GM12878 (cell line): ENCODE data around the gene LOX. TPM values are rescaled to one million over a fixed set of nuclear protein-coding genes. Genes with fewer than 3 reads are reported as not detected.

ENCODE experiments used
- ATAC-seq: fragments of 200-7000 bp; cut with Tn5 transposase; 3 replicates; pipeline ENCODE4 v1.9.1; 2020; ENCODE audit warnings: mild to moderate bottlenecking, moderate library complexity
- BruUV-seq: library from RNA; stranded (reverse); fragments of 400-500 nt; replicated peaks from 2 replicates; lab custom pipeline; 2021; lab: Mats Ljungman, UMichigan
- CTCF ChIA-PET: fragments of 300-600 bp; sonication (Branson Sonifier 250); formaldehyde crosslinking; extraction: SDS; loops from one replicate; lab custom pipeline; 2021; ENCODE audit warnings: inconsistent platforms; lab: Yijun Ruan, JAX
- POLR2A ChIA-PET: fragments of 350-600 bp; formaldehyde crosslinking; extraction: SDS; loops from one replicate; lab custom pipeline; 2021; ENCODE audit warnings: inconsistent platforms; lab: Charles Lee
- RAD21 ChIA-PET: fragments of 300-600 bp; sonication (Branson Sonifier 250); formaldehyde crosslinking; loops from one replicate; lab custom pipeline; 2023; ENCODE audit warnings: antibody characterized with exemption; ENCODE audit not compliant: unreplicated experiment; lab: Charles Lee
- SMC1A ChIA-PET: fragments of 300-600 bp; sonication (Branson Sonifier 250); formaldehyde crosslinking; loops from one replicate; lab custom pipeline; 2023; ENCODE audit not compliant: unreplicated experiment, uncharacterized antibody; lab: Charles Lee
- DNase-seq: peaks from one replicate; pipeline ENCODE4 v3.0.0-alpha.2; 2011; ENCODE audit warnings: low read depth, low spot score
- FAIRE-seq: peaks from 3 replicates; lab custom pipeline; 2011; peaks lifted over from hg19 to GRCh38; lab: Jason Lieb, UNC
- H2AFZ ChIP-seq: 2 replicates; pipeline ENCODE4 v1.6.0; 2011; ENCODE audit warnings: low read depth, low read length, control low read depth; ENCODE audit not compliant: control insufficient read depth
- H3K27ac ChIP-seq: 2 replicates; pipeline ENCODE4 v1.5.1; 2011; ENCODE audit warnings: control low read depth; ENCODE audit not compliant: control insufficient read depth, insufficient read depth
- H3K27me3 ChIP-seq, 2 experiments: replicated peaks in 1 of 2; 2 replicates each; pipeline versions ENCODE4 v1.6.0 to v1.6.1; 2011; ENCODE audit warnings: low read length in 1 of 2; ENCODE audit not compliant: control insufficient read depth in 2 of 2, insufficient read depth in 2 of 2
- H3K36me3 ChIP-seq, 2 experiments: 2 replicates each; pipeline ENCODE4 v1.5.1; 2011; ENCODE audit warnings: low read length in 1 of 2; ENCODE audit not compliant: control insufficient read depth in 2 of 2, insufficient read depth in 2 of 2
- H3K4me1 ChIP-seq: 2 replicates; pipeline ENCODE4 v1.6.1; 2011; ENCODE audit warnings: mild to moderate bottlenecking, low read length, moderate library complexity, mixed read lengths; ENCODE audit not compliant: control insufficient read depth, insufficient read depth
- H3K4me2 ChIP-seq: 2 replicates; pipeline ENCODE4 v1.6.0; 2011; ENCODE audit warnings: control low read depth; ENCODE audit not compliant: control insufficient read depth, insufficient read depth
- H3K4me3 ChIP-seq: fragments of 200-600 bp; sonication (generic); 2 replicates; pipeline ENCODE4 v1.5.1; 2016
- H3K79me2 ChIP-seq: 2 replicates; pipeline ENCODE4 v1.6.0; 2011; ENCODE audit warnings: low read length; ENCODE audit not compliant: control insufficient read depth, insufficient read depth
- H3K9ac ChIP-seq: 2 replicates; pipeline ENCODE4 v1.8.0; 2011; ENCODE audit warnings: low read length, control low read depth, mixed read lengths; ENCODE audit not compliant: control insufficient read depth, insufficient read depth
- H3K9me3 ChIP-seq: replicated peaks from 3 replicates; pipeline ENCODE4 v1.5.1; 2011; ENCODE audit warnings: mild to moderate bottlenecking, low read length; ENCODE audit not compliant: control insufficient read depth, insufficient read depth
- H4K20me1 ChIP-seq: 2 replicates; pipeline ENCODE4 v1.6.0; 2011; ENCODE audit not compliant: control insufficient read depth, insufficient read depth
- CHD4 ChIP-seq: fragments of 200-600 bp; sonication (generic); IDR thresholded peaks from 2 replicates; pipeline ENCODE4 v1.6.1; 2016; ENCODE audit warnings: mild to moderate bottlenecking
- IKZF1 ChIP-seq: fragments of 450-650 bp; conservative IDR thresholded peaks from 2 replicates; pipeline ENCODE4 v1.6.1; 2017; ENCODE audit warnings: antibody characterized with exemption, mild to moderate bottlenecking
- MEF2A ChIP-seq: IDR thresholded peaks from 2 replicates; pipeline ENCODE4 v1.6.1; 2011; ENCODE audit warnings: low read depth, mild to moderate bottlenecking, low read length, moderate library complexity; ENCODE audit not compliant: insufficient read depth
- MEF2B ChIP-seq: fragments of 450-650 bp; IDR thresholded peaks from 2 replicates; pipeline ENCODE4 v1.6.1; 2018; ENCODE audit warnings: mild to moderate bottlenecking, moderate library complexity; ENCODE audit not compliant: partially characterized antibody, poor library complexity, severe bottlenecking
- MLLT1 ChIP-seq: fragments of 450-650 bp; IDR thresholded peaks from 2 replicates; pipeline ENCODE4 v1.6.1; 2016; ENCODE audit warnings: mild to moderate bottlenecking
- MTA2 ChIP-seq: fragments of 450-650 bp; IDR thresholded peaks from 2 replicates; pipeline ENCODE4 v1.6.1; 2016; ENCODE audit warnings: low read depth, mild to moderate bottlenecking, moderate library complexity
- MYB ChIP-seq: fragments of 150-350 bp; IDR thresholded peaks from 2 replicates; pipeline ENCODE4 v1.6.1; 2014; ENCODE audit warnings: mild to moderate bottlenecking, low read depth, low read length, borderline replicate concordance
- NR2C1 ChIP-seq: fragments of 450-650 bp; IDR thresholded peaks from 2 replicates; pipeline ENCODE4 v1.6.1; 2017; ENCODE audit warnings: antibody characterized with exemption, mild to moderate bottlenecking, moderate library complexity
- PML ChIP-seq: IDR thresholded peaks from 2 replicates; pipeline ENCODE4 v1.6.1; 2012; ENCODE audit warnings: low read length, inconsistent platforms
- WRNIP1 ChIP-seq: IDR thresholded peaks from 2 replicates; pipeline ENCODE4 v1.6.1; 2011; ENCODE audit warnings: low read depth, low read length, improper control_type of control experiment, borderline replicate concordance
- ZBTB40 ChIP-seq: fragments of 450-650 bp; IDR thresholded peaks from 2 replicates; pipeline ENCODE4 v1.6.1; 2016; ENCODE audit warnings: mild to moderate bottlenecking, moderate library complexity, borderline replicate concordance
- WGBS: methylation state at CpG from one replicate; pipeline ENCODE4 v1.1.6; 2016; ENCODE audit warnings: low lambda C conversion rate; ENCODE audit not compliant: insufficient replicate concordance, insufficient coverage; ENCODE audit errors: missing lambda C conversion rate; 5-methylcytosine and 5-hydroxymethylcytosine counted together
- in situ Hi-C: fragments of 300-500 bp; cut with MboI; formaldehyde crosslinking; loops from 9 replicates; pipeline ENCODE4 v1.14.3; 2018; ENCODE audit warnings: mixed read lengths
- intact Hi-C: fragments of 100-400 bp; cut with micrococcal nuclease; formaldehyde crosslinking; loops from one replicate; pipeline ENCODE4 v1.14.2; 2022; ENCODE audit not compliant: unreplicated experiment
- polyA plus RNA-seq, 11 experiments: library from polyadenylated mRNA; depleted of rRNA in 4 of 11; unstranded in 6 of 11; stranded (reverse) in 5 of 11; fragments of >200 nt; fragmentation: Nextera tagmentation in 4 of 11; fragmentation: Illumina TruSeq in 1 of 11; extraction: Ambion mirVana in 4 of 11; extraction: Trizol in 1 of 11; gene quantifications; 1 replicate in 1 of 11; 2 replicates in 10 of 11; pipeline versions ENCODE4 v1.2.1 to v1.2.3, GENCODE V29; 2011 to 2016; ENCODE audit warnings: inconsistent platforms in 2 of 11, missing spikeins in 2 of 11, low read depth in 1 of 11
- total RNA-seq, 4 experiments: library from RNA; depleted of rRNA in 3 of 4; stranded (reverse); fragments of >200 nt in 3 of 4; fragmentation: Illumina TruSeq in 1 of 4; extraction: Trizol in 1 of 4; gene quantifications; 2 replicates each; pipeline versions ENCODE4 v1.2.1 to v1.2.3, GENCODE V29; 2013 to 2021
- TF ChIP-seq, protein P1 (sequence below): fragments of 450-650 bp; IDR thresholded peaks from 2 replicates; pipeline ENCODE4 v1.6.1; 2017; ENCODE audit warnings: mild to moderate bottlenecking, low read depth, inconsistent platforms; ENCODE audit not compliant: poor library complexity, severe bottlenecking

The LOX gene
- total and polyA plus RNA-seq, 10 of the 15 experiments (the other 5 are each of a cell fraction or from before 2014, with no cell fraction given) = 0.03 to 0.69 (median 0.07) TPM; not detected in 1

DNA sequence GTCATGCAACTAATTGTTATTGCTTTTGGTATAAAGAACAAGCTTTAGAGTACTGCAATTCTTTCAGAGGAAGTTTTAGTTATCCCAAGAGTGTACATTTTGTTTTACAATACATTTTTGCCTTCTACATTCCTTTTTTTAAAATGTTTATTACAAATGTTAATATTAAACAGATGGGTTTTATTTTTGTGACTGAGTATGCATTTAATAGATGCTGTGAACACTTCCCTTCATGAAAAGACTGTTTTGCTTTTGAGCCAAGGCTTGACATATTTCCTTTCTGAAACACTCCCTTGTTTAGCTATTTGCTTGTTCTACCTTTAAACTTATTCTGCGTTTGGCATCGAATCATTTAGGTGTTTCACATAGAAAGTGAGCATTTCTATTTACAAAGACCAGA lies 36.4 kb upstream of the LOX start:
- no peak for FAIRE-seq
- intact Hi-C loops = no loop called here
- 92% methylated on average over 2 of the region's 2 CpGs for WGBS
- H3K4me3 ChIP-seq = no peak overlapping the region
- TF ChIP-seq ZBTB40 (no peak), MLLT1 (no peak), PML (no peak), WRNIP1 (no peak), CHD4 (no peak), MTA2 (no peak), NR2C1 (no peak), MEF2B (no peak), IKZF1 (no peak), MEF2A (no peak), MYB (no peak)
- TF ChIP-seq, protein P1, sequence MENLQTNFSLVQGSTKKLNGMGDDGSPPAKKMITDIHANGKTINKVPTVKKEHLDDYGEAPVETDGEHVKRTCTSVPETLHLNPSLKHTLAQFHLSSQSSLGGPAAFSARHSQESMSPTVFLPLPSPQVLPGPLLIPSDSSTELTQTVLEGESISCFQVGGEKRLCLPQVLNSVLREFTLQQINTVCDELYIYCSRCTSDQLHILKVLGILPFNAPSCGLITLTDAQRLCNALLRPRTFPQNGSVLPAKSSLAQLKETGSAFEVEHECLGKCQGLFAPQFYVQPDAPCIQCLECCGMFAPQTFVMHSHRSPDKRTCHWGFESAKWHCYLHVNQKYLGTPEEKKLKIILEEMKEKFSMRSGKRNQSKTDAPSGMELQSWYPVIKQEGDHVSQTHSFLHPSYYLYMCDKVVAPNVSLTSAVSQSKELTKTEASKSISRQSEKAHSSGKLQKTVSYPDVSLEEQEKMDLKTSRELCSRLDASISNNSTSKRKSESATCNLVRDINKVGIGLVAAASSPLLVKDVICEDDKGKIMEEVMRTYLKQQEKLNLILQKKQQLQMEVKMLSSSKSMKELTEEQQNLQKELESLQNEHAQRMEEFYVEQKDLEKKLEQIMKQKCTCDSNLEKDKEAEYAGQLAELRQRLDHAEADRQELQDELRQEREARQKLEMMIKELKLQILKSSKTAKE = no peak
- no peak overlapping the region for H2AFZ ChIP-seq
- no peaks in the 10 kb centered on the region for H3K9me3 ChIP-seq
- no peaks in the 10 kb centered on the region for H3K79me2 ChIP-seq
- no peak for ATAC-seq
- no peak overlapping the region for H3K9ac ChIP-seq
- DNase-seq = no peak
- ChIA-PET SMC1A (no interaction called here), POLR2A (no interaction called here), CTCF (interaction anchor here (0.7 to 1.4 kb wide), 2 partner anchors 42 to 241 kb away, joined by 4 to 5 read pairs; no protein-coding TSS in a partner anchor), RAD21 (no interaction called here)
- no peaks in the 10 kb centered on the region for H3K27me3 ChIP-seq
- no peaks in the 10 kb centered on the region for H4K20me1 ChIP-seq
- H3K36me3 ChIP-seq = no peaks in the 10 kb centered on the region
- no peak overlapping the region for H3K27ac ChIP-seq
- H3K4me1 ChIP-seq = no peaks in the 10 kb centered on the region
- no TSS peak for BruUV-seq
- no peak overlapping the region for H3K4me2 ChIP-seq
- in situ Hi-C loops = no loop called here
